Skeletal muscle cell (primary cell): ENCODE measurements around the gene RPUSD1.
"Not testable (repeated sequence)": the region's sequence is repeated elsewhere in the genome, so short reads cannot be mapped to it uniquely, and the experiment has no call there.

Source experiments
- DNase-seq: peaks from one replicate; pipeline ENCODE4 v3.0.0-alpha.2; 2010; ENCODE audit warnings: low read depth
- H3K4me3 ChIP-seq: 2 replicates; pipeline ENCODE4 v1.5.1; 2011; ENCODE audit warnings: low read depth, mild to moderate bottlenecking, control low read depth, low read length, moderate library complexity

Gene RPUSD1

GRCh38 chr16:787321-787966 is 737 bp downstream of the RPUSD1 start:
- no peak for DNase-seq
- peak overlapping the region; percentile 98 for H3K4me3 ChIP-seq

- no peak overlapping the region for H3K4me3 ChIP-seq
- DNase-seq = peak; percentile 5
These were observed 2.3 kb downstream of the RPUSD1 start for GRCh38 chr16:785563-786535.

DNA sequence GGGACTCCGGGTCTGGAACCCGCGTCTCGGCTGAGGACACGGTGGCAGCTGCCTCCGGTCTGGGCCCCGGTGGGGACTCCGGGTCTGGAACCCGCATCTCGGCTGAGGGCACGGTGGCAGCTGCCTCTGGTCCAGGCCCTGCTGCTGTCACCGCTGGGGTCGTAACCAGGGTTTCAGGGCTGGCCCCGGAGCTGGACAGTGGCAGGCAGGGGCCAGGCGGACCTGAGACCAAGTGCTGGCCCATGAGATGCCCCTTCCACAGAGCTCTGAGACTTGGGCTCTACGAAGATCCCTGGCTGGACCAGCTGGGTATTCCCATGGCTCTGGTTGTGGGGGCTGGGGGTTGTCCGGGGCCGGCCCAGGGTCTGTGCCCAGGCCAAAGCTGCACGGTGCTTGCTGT is 3.8 kb downstream of the RPUSD1 start:
- no peak overlapping the region for H3K4me3 ChIP-seq

DNA sequence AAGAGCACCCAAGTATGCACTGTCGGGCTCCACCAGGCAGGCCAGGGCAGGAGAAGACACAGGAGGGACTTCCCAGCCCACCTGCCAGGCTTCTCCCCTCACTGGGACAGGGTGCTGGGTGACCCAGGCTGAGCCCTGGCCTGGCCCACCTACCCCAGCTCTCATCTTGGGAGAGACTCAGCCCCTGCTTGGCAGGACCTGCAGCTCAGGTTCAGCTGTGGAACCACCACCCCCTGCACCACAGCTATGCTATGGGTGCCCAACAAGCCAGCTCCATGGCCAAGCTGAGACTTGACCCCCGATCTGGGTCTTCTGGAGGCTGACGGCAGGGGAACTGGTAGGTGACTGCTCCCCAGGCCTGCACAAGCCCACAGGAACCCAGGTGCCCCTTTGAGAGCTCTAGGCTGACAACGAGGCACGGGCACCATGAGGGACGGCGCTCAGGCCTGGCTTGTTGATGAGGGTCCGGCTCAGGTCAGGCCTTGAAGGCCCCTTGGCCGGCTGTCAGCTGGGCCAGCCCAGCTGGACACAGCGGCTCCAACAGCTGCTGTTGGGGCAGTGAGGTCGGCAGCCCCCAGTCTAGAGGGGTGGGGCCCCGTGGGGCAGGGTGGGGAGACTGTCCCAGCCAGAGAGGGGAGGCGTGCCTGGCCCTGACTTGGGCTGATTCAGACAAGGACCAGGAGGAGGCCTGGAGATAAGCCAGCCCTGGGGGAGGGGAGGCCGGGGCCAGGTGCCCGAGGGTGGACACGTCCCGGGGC is 4.6 kb downstream of the RPUSD1 start:
- DNase-seq = no peak
- H3K4me3 ChIP-seq = no peak overlapping the region

More for the DNA sequence above, 3.8 kb downstream of the RPUSD1 start:
- DNase-seq = no peak

- H3K4me3 ChIP-seq = no peak overlapping the region
These were observed 5.3 kb downstream of the RPUSD1 start for GRCh38 chr16:782766-783403.

GRCh38 chr16:782258-782657 is 5.9 kb downstream of the RPUSD1 start:
- DNase-seq = no peak
- no peak overlapping the region for H3K4me3 ChIP-seq

More at GRCh38 chr16:782766-783403, 5.3 kb downstream of the RPUSD1 start:
- no peak for DNase-seq

- H3K4me3 ChIP-seq = no peak overlapping the region
- no peak for DNase-seq
These were observed 6.7 kb downstream of the RPUSD1 start for GRCh38 chr16:781346-782010.

DNA sequence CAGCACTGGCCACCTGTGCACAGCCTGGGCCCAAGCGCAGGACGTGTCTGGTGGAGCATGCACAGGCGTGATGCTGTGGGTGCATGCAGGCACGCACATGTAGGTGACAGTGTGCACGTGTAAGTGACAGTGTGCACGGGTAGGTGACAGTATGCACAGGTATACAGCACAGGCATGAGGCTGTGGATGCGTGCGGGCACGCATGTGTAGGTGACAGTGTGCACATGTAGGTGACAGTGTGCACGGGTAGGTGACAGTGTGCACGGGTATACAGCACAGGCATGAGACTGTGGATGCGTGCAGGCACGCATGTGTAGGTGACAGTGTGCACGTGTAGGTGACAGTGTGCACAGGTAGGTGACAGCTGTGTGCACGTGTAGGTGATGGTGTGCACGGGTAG is 7.9 kb downstream of the RPUSD1 start:
- no peak for DNase-seq

GRCh38 chr16:779561-779960 is 8.6 kb downstream of the RPUSD1 start:
- H3K4me3 ChIP-seq = no peak overlapping the region
- DNase-seq = no peak

More for the DNA sequence above, 7.9 kb downstream of the RPUSD1 start:
- H3K4me3 ChIP-seq = no peak overlapping the region

- DNase-seq = no peak
- H3K4me3 ChIP-seq = no peak overlapping the region
These were observed 9.2 kb downstream of the RPUSD1 start for GRCh38 chr16:778909-779527.

GRCh38 chr16:778447-778846 is 9.7 kb downstream of the RPUSD1 start:
- no peak overlapping the region for H3K4me3 ChIP-seq
- no peak for DNase-seq

GRCh38 chr16:777826-778225 is 10.4 kb downstream of the RPUSD1 start:
- DNase-seq = no peak

DNA sequence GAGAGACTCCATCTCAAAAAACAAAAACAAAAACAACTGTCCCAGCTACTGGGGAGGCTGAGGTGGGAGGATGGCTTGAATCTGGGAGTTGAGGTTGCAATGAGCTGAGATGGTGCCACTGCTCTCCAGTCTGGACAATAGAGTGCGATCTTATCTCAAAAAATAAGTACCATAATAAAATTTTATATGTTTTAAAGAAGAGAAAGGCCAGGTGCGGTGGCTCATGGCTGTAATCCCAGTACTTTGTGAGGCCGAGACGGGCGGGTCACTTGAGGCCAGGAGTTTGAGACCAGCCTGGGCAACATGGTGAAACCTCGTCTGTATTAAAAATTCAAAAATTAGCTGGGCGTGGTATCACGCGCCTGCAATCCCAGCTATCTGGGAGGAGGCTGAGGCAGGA is 11.4 kb downstream of the RPUSD1 start:
- DNase-seq = no peak
- no peak overlapping the region for H3K4me3 ChIP-seq

More at GRCh38 chr16:777826-778225, 10.4 kb downstream of the RPUSD1 start:
- H3K4me3 ChIP-seq = no peak overlapping the region

DNA sequence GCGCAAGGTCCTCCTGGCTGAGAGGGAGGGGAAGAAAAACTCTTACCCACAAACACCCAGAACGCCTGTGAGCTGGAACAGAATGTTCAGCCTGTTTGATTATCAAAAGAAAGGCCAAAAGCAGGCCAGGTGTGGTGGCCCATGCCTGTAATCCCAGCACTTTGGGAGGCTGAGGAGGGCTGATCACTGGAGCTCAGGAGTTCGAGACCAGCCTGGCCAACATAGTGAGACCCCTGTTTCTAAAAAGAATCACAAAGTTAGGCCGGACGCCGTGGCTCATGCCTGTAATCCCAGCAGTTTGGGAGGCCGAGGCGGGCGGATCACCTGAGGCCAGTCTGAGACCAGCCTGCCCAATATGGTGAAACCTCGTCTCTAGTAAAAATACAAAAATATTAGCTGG is 11.9 kb downstream of the RPUSD1 start:
- H3K4me3 ChIP-seq, DNase-seq: not testable (repeated sequence)

GRCh38 chr16:775236-775796 is 12.9 kb downstream of the RPUSD1 start:
- DNase-seq = no peak
- no peak overlapping the region for H3K4me3 ChIP-seq

- no peak for DNase-seq
- no peak overlapping the region for H3K4me3 ChIP-seq
These were observed 13.8 kb downstream of the RPUSD1 start for GRCh38 chr16:774086-775001.

DNA sequence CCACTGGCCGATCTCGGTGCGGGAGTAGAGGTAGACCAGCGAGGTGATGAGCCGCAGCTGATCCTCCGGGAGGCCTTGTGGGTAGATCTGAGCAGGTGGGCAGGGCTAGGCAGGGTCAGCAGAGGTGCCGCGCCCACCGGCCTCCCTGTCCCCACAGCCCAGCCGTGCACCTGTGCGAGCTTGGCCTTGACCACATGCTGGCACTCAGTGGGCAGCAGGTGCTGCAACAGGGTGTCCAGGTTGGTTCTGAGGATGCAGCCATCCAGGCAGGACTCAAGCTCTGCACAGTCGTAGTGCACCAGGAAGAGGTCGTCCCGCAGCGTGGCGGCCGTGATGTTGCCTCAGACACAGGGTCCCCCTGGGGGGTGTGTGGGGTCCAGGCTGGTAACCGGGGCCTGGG is 15.2 kb downstream of the RPUSD1 start:
- no peak for DNase-seq
- no peak overlapping the region for H3K4me3 ChIP-seq
